HEK293 (cell line): ENCODE data around the gene XIRP1.

Experiments
- CTCF ChIA-PET: fragments of 350-600 bp; formaldehyde crosslinking; extraction: SDS; loops from one replicate; lab custom pipeline; 2021; ENCODE audit warnings: antibody characterized with exemption; lab: Yijun Ruan, JAX
- POLR2A ChIA-PET: fragments of 300-600 bp; formaldehyde crosslinking; extraction: SDS; loops from one replicate; lab custom pipeline; 2020; ENCODE audit warnings: antibody characterized with exemption, inconsistent platforms; lab: Yijun Ruan, JAX
- H3K27ac ChIP-seq: fragments of 200-500 bp; sonication (Bioruptor generic); 2 replicates; pipeline ENCODE4 v1.5.1; 2014; ENCODE audit warnings: low read depth, low read length, control low read depth, inconsistent platforms; ENCODE audit errors: extremely low read depth
- H3K36me3 ChIP-seq, 2 experiments: fragments of 200-500 bp in 1 of 2; sonication (Bioruptor generic) in 1 of 2; 1 replicate in 1 of 2; 2 replicates in 1 of 2; pipeline ENCODE4 v1.5.1; 2014 to 2017; ENCODE audit warnings: inconsistent platforms in 2 of 2, low read length in 2 of 2; ENCODE audit not compliant: control insufficient read depth in 2 of 2, insufficient read depth in 1 of 2
- H3K4me1 ChIP-seq: fragments of 200-500 bp; sonication (Bioruptor generic); 2 replicates; pipeline ENCODE4 v1.5.1; 2014; ENCODE audit warnings: mild to moderate bottlenecking, low read length, inconsistent platforms; ENCODE audit not compliant: control insufficient read depth, insufficient read depth
- H3K4me3 ChIP-seq: 2 replicates; pipeline ENCODE4 v1.5.1; 2011; ENCODE audit warnings: low read depth, mild to moderate bottlenecking, control low read depth, low read length, moderate library complexity
- H3K9me3 ChIP-seq: fragments of 200-500 bp; sonication (Bioruptor generic); 2 replicates; pipeline ENCODE4 v1.5.1; 2014; ENCODE audit warnings: low read depth, low read length, inconsistent platforms; ENCODE audit not compliant: control insufficient read depth, insufficient read depth
- ELK4 ChIP-seq: IDR thresholded peaks from 2 replicates; pipeline ENCODE4 v1.6.1; 2011; ENCODE audit warnings: mild to moderate bottlenecking, low read depth, low read length, borderline replicate concordance
- IKZF3 ChIP-seq: fragments of 450-650 bp; IDR thresholded peaks from 2 replicates; pipeline ENCODE4 v1.5.0; 2018; ENCODE audit warnings: missing biosample characterization, mild to moderate bottlenecking, missing genetic modification characterization, moderate library complexity
- KLF17 ChIP-seq: fragments of 450-650 bp; formaldehyde crosslinking; IDR thresholded peaks from 2 replicates; pipeline ENCODE4 v1.5.1; 2016; ENCODE audit warnings: missing biosample characterization, missing genetic modification characterization
- MEIS1 ChIP-seq: sonication (generic); formaldehyde crosslinking; IDR thresholded peaks from 2 replicates; pipeline ENCODE4 v1.8.1; 2022; ENCODE audit warnings: missing genetic modification reagents, mild to moderate bottlenecking, borderline replicate concordance
- SP2 ChIP-seq: fragments of 450-650 bp; formaldehyde crosslinking; IDR thresholded peaks from 2 replicates; pipeline ENCODE4 v1.5.1; 2016; ENCODE audit warnings: missing biosample characterization, missing genetic modification characterization
- YY1 ChIP-seq: fragments of 450-650 bp; formaldehyde crosslinking; IDR thresholded peaks from 2 replicates; pipeline ENCODE4 v1.5.1; 2018; ENCODE audit warnings: missing biosample characterization, missing genetic modification characterization
- ZBTB8A ChIP-seq: fragments of 450-650 bp; formaldehyde crosslinking; IDR thresholded peaks from 2 replicates; pipeline ENCODE4 v1.5.1; 2016; ENCODE audit warnings: missing biosample characterization, missing genetic modification characterization
- ZFP3 ChIP-seq: fragments of 450-650 bp; formaldehyde crosslinking; IDR thresholded peaks from 2 replicates; pipeline ENCODE4 v1.5.1; 2016; ENCODE audit warnings: low read depth, missing biosample characterization, missing genetic modification characterization
- ZNF121 ChIP-seq: fragments of 450-650 bp; formaldehyde crosslinking; IDR thresholded peaks from 2 replicates; pipeline ENCODE4 v1.5.1; 2016; ENCODE audit warnings: missing biosample characterization, missing genetic modification characterization
- ZNF19 ChIP-seq: fragments of 450-650 bp; formaldehyde crosslinking; IDR thresholded peaks from 2 replicates; pipeline ENCODE4; 2016; ENCODE audit warnings: missing biosample characterization, missing genetic modification characterization, low read depth
- ZNF221 ChIP-seq: fragments of 450-650 bp; formaldehyde crosslinking; IDR thresholded peaks from 2 replicates; pipeline ENCODE4 v1.5.1; 2017; ENCODE audit warnings: missing biosample characterization, missing genetic modification characterization, borderline replicate concordance
- ZNF501 ChIP-seq: fragments of 450-650 bp; formaldehyde crosslinking; IDR thresholded peaks from 2 replicates; pipeline ENCODE4 v1.5.1; 2016; ENCODE audit warnings: missing biosample characterization, missing genetic modification characterization
- ZNF518A ChIP-seq: fragments of 450-650 bp; formaldehyde crosslinking; conservative IDR thresholded peaks from 2 replicates; pipeline ENCODE4 v1.5.1; 2016; ENCODE audit warnings: low read depth, missing biosample characterization, missing genetic modification characterization
- ZNF571 ChIP-seq: fragments of 450-650 bp; formaldehyde crosslinking; IDR thresholded peaks from 2 replicates; pipeline ENCODE4 v1.5.0; 2017; ENCODE audit warnings: missing biosample characterization, missing genetic modification characterization
- ZNF777 ChIP-seq: fragments of 450-650 bp; formaldehyde crosslinking; IDR thresholded peaks from 2 replicates; pipeline ENCODE4 v1.5.1; 2017; ENCODE audit warnings: missing biosample characterization, missing genetic modification characterization, borderline replicate concordance
- ZNF792 ChIP-seq: fragments of 450-650 bp; formaldehyde crosslinking; IDR thresholded peaks from 2 replicates; pipeline ENCODE4 v1.5.1; 2016; ENCODE audit warnings: missing biosample characterization, missing genetic modification characterization
- ZNF830 ChIP-seq: fragments of 450-650 bp; IDR thresholded peaks from 2 replicates; pipeline ENCODE4 v1.5.0; 2018; ENCODE audit warnings: missing biosample characterization, missing genetic modification characterization, low read depth, mild to moderate bottlenecking, moderate library complexity
- TF ChIP-seq, protein P1 (sequence below): fragments of 450-650 bp; formaldehyde crosslinking; IDR thresholded peaks from 2 replicates; pipeline ENCODE4 v1.5.1; 2016; ENCODE audit warnings: missing biosample characterization, missing genetic modification characterization
- TF ChIP-seq, protein P2 (sequence below): fragments of 450-650 bp; IDR thresholded peaks from 2 replicates; pipeline ENCODE4 v1.5.1; 2018; ENCODE audit warnings: missing biosample characterization, mild to moderate bottlenecking, missing genetic modification characterization
- TF ChIP-seq, protein P3 (sequence below): fragments of 450-650 bp; formaldehyde crosslinking; IDR thresholded peaks from 2 replicates; pipeline ENCODE4 v1.5.1; 2016; ENCODE audit warnings: missing biosample characterization, missing genetic modification characterization

Gene XIRP1

DNA sequence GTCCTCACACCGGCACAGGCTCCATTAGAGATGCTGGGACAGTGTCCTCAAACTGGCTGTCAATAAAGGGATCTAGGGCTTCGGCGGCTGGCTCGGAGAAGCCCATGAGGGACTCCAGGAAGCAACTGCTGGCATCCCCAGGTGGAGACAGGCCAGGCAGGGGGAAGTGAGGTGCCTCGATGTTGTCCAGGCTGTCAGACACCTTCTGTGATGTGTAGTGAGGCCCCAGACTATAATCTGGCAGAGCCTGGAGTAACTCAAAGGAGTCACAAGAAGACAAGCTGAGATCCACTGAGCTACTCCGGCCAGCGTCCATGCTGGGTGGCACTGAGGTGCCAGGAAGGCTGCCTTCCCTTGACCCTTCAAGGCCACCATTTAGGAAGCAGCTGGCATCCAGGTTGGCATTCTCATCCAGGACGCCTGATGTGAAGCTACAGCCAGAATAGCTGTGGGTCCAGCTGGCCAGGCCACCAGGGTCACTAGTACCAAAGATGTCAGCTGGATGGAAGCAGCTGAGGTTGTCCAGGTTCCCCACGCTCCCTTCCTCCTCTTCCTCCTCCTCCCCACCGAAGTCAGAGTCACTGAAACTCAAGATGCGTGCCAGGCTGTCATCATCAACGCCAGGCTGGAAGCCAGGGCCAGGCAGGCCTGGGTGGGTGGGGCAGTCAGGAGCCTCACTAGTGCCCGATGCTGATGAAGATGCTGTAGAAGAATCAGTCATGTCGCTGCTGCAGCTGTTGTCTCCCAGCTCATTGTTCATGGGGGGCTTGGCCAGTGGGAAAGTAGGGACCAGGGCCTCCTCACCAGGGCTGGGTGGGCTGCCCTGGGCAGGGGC is 49.1 kb downstream of the XIRP1 start (continued):
- TF ChIP-seq, protein P1, sequence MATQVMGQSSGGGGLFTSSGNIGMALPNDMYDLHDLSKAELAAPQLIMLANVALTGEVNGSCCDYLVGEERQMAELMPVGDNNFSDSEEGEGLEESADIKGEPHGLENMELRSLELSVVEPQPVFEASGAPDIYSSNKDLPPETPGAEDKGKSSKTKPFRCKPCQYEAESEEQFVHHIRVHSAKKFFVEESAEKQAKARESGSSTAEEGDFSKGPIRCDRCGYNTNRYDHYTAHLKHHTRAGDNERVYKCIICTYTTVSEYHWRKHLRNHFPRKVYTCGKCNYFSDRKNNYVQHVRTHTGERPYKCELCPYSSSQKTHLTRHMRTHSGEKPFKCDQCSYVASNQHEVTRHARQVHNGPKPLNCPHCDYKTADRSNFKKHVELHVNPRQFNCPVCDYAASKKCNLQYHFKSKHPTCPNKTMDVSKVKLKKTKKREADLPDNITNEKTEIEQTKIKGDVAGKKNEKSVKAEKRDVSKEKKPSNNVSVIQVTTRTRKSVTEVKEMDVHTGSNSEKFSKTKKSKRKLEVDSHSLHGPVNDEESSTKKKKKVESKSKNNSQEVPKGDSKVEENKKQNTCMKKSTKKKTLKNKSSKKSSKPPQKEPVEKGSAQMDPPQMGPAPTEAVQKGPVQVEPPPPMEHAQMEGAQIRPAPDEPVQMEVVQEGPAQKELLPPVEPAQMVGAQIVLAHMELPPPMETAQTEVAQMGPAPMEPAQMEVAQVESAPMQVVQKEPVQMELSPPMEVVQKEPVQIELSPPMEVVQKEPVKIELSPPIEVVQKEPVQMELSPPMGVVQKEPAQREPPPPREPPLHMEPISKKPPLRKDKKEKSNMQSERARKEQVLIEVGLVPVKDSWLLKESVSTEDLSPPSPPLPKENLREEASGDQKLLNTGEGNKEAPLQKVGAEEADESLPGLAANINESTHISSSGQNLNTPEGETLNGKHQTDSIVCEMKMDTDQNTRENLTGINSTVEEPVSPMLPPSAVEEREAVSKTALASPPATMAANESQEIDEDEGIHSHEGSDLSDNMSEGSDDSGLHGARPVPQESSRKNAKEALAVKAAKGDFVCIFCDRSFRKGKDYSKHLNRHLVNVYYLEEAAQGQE (tag by site-specific recombination), result no peak
- TF ChIP-seq ZNF792, result no peak
- TF ChIP-seq, protein P2, sequence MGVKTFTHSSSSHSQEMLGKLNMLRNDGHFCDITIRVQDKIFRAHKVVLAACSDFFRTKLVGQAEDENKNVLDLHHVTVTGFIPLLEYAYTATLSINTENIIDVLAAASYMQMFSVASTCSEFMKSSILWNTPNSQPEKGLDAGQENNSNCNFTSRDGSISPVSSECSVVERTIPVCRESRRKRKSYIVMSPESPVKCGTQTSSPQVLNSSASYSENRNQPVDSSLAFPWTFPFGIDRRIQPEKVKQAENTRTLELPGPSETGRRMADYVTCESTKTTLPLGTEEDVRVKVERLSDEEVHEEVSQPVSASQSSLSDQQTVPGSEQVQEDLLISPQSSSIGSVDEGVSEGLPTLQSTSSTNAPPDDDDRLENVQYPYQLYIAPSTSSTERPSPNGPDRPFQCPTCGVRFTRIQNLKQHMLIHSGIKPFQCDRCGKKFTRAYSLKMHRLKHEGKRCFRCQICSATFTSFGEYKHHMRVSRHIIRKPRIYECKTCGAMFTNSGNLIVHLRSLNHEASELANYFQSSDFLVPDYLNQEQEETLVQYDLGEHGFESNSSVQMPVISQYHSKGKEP, result no peak
- no peak for TF ChIP-seq ZNF19 (tag by site-specific recombination)
- TF ChIP-seq ZNF777, result no peak
- TF ChIP-seq YY1 (tag by site-specific recombination), result no peak
- TF ChIP-seq IKZF3 (tag by site-specific recombination), result no peak
- no peak for TF ChIP-seq ZNF571 (tag by site-specific recombination)
- no peak for TF ChIP-seq SP2
- TF ChIP-seq, protein P3, sequence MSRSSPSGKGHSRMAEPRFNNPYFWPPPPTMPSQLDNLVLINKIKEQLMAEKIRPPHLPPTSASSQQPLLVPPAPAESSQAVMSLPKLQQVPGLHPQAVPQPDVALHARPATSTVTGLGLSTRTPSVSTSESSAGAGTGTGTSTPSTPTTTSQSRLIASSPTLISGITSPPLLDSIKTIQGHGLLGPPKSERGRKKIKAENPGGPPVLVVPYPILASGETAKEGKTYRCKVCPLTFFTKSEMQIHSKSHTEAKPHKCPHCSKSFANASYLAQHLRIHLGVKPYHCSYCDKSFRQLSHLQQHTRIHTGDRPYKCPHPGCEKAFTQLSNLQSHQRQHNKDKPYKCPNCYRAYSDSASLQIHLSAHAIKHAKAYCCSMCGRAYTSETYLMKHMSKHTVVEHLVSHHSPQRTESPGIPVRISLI (tag by site-specific recombination), result no peak
- no peak for TF ChIP-seq ZBTB8A (tag by site-specific recombination)
- TF ChIP-seq ELK4, result no peak

- no peaks in the 10 kb centered on the region for H3K4me1 ChIP-seq
- POLR2A ChIA-PET, result no interaction called here
- H3K4me3 ChIP-seq, result no peak overlapping the region
- H3K36me3 ChIP-seq, result peaks cover 0 to 68% of the 10 kb centered on the region in 2 experiments; a peak in 1 of 3 replicates
- CTCF ChIA-PET, result no interaction called here
- TF ChIP-seq MEIS1 (CRISPR knock-in tag) (no peak), ZFP3 (no peak), ZNF121 (tag by site-specific recombination) (no peak), ZNF221 (no peak), ZNF830 (tag by site-specific recombination) (no peak), ZNF501 (tag by site-specific recombination) (no peak), KLF17 (tag by site-specific recombination) (no peak), ZNF518A (no peak)
- TF ChIP-seq, all 188 proteins: peak for 0
- Histone ChIP-seq H3K9me3 (no peaks in the 10 kb centered on the region), H3K27ac (no peak overlapping the region)
Measured at GRCh38 chr3:39142067-39142466, 50.3 kb downstream of the XIRP1 start.
